ENCODE data around the gene GFOD1.
A peak's percentile ranks its signal among the peaks of the same experiment; 100 is the strongest.
"Not testable (repeated sequence)": the region's sequence is repeated elsewhere in the genome, so short reads cannot be mapped to it uniquely, and the experiment has no call there.

GFOD1 gene

GRCh38 chr6:13404228-13404891 is 83.0 kb downstream of the GFOD1 start:
- DNase-seq (ENCODE audit: insufficient read length, low spot score) = peak; percentile 55
- FAIRE-seq = peak; percentile 20
- TF ChIP-seq POLR2A (IDR thresholded peaks at IDR 0.05; ENCODE audit: low read depth, low read length) = no peak

GRCh38 chr6:13402711-13403110 is 84.7 kb downstream of the GFOD1 start:
- FAIRE-seq (no peak), DNase-seq (ENCODE audit: insufficient read length, low spot score) (no peak)
- TF ChIP-seq POLR2A (IDR thresholded peaks at IDR 0.05; ENCODE audit: low read depth, low read length) = no peak

- DNase-seq (ENCODE audit: insufficient read length, low spot score) (no peak), FAIRE-seq (no peak)
- TF ChIP-seq POLR2A (IDR thresholded peaks at IDR 0.05; ENCODE audit: low read depth, low read length) = no peak
Observed at GRCh38 chr6:13400772-13401171, 86.6 kb downstream of the GFOD1 start.

GRCh38 chr6:13398421-13398994 is 88.9 kb downstream of the GFOD1 start:
- FAIRE-seq (no peak), DNase-seq (ENCODE audit: insufficient read length, low spot score) (no peak)
- TF ChIP-seq POLR2A (IDR thresholded peaks at IDR 0.05; ENCODE audit: low read depth, low read length) = no peak

- no peak for FAIRE-seq
- TF ChIP-seq POLR2A (IDR thresholded peaks at IDR 0.05; ENCODE audit: low read depth, low read length) = no peak
- DNase-seq (ENCODE audit: insufficient read length, low spot score) = no peak
Observed at GRCh38 chr6:13398069-13398381, 89.4 kb downstream of the GFOD1 start.

GRCh38 chr6:13397359-13398068 is 89.9 kb downstream of the GFOD1 start:
- DNase-seq (ENCODE audit: insufficient read length, low spot score) (no peak), FAIRE-seq (no peak)
- TF ChIP-seq POLR2A (IDR thresholded peaks at IDR 0.05; ENCODE audit: low read depth, low read length) = no peak

- FAIRE-seq (no peak), DNase-seq (ENCODE audit: insufficient read length, low spot score) (no peak)
- no peak for TF ChIP-seq POLR2A (IDR thresholded peaks at IDR 0.05; ENCODE audit: low read depth, low read length)
Observed at GRCh38 chr6:13396241-13396792, 91.1 kb downstream of the GFOD1 start.

GRCh38 chr6:13395272-13396237 is 91.8 kb downstream of the GFOD1 start:
- peak; percentile 62 for FAIRE-seq
- DNase-seq (ENCODE audit: insufficient read length, low spot score) = peak; percentile 37

GRCh38 chr6:13392462-13392861 is 94.9 kb downstream of the GFOD1 start:
- DNase-seq (ENCODE audit: insufficient read length, low spot score) (no peak), FAIRE-seq (no peak)
- TF ChIP-seq POLR2A (IDR thresholded peaks at IDR 0.05; ENCODE audit: low read depth, low read length) = no peak

More at GRCh38 chr6:13395272-13396237, 91.8 kb downstream of the GFOD1 start:
- TF ChIP-seq POLR2A (IDR thresholded peaks at IDR 0.05; ENCODE audit: low read depth, low read length) = no peak

- TF ChIP-seq POLR2A (IDR thresholded peaks at IDR 0.05; ENCODE audit: low read depth, low read length) = no peak
- DNase-seq (ENCODE audit: insufficient read length, low spot score) = no peak
- FAIRE-seq = no peak
Observed at GRCh38 chr6:13391537-13391936, 95.9 kb downstream of the GFOD1 start.

- no peak for TF ChIP-seq POLR2A (IDR thresholded peaks at IDR 0.05; ENCODE audit: low read depth, low read length)
- DNase-seq (ENCODE audit: insufficient read length, low spot score) (no peak), FAIRE-seq (no peak)
Observed at GRCh38 chr6:13390658-13391057, 96.7 kb downstream of the GFOD1 start.

GRCh38 chr6:13389237-13389636 is 98.2 kb downstream of the GFOD1 start:
- FAIRE-seq; DNase-seq (ENCODE audit: insufficient read length, low spot score): not testable (repeated sequence)

GRCh38 chr6:13388769-13389168 is 98.6 kb downstream of the GFOD1 start:
- not testable (repeated sequence) for DNase-seq (ENCODE audit: insufficient read length, low spot score); FAIRE-seq

GRCh38 chr6:13384966-13385365 is 102.4 kb downstream of the GFOD1 start:
- TF ChIP-seq POLR2A (IDR thresholded peaks at IDR 0.05; ENCODE audit: low read depth, low read length) = no peak
- DNase-seq (ENCODE audit: insufficient read length, low spot score) = no peak
- FAIRE-seq = no peak

All from H54 (cell line).